Esophagus squamous epithelium (tissue), 5 donors: ENCODE data around the gene GFRA3. TPM values are rescaled to one million over a fixed set of nuclear protein-coding genes. Genes with fewer than 3 reads are reported as not detected.

Experiments used
- DNase-seq: peaks from one replicate; lab custom pipeline; 2025; lab: John Stamatoyannopoulos, UW
- H3K27ac ChIP-seq, 4 donors: fragments of 200-600 bp; sonication (generic); one replicate each; pipeline ENCODE4 v1.5.1; 2016 to 2019; ENCODE audit warnings: mild to moderate bottlenecking in 1 of 4
- H3K27me3 ChIP-seq, 4 donors: fragments of 200-600 bp; sonication (generic); 1 replicate in 3 of 4; 2 replicates in 1 of 4; pipeline versions ENCODE4 v1.5.1 to v1.6.0; 2017 to 2021; ENCODE audit warnings: antibody characterized with exemption in 1 of 4
- H3K36me3 ChIP-seq, 3 donors: fragments of 200-600 bp; sonication (generic); one replicate each; pipeline ENCODE4 v1.5.1; 2016 to 2019
- H3K4me1 ChIP-seq, 3 donors: fragments of 200-600 bp; sonication (generic); one replicate each; pipeline ENCODE4 v1.5.1; 2017 to 2019
- H3K4me3 ChIP-seq, 4 donors: fragments of 200-600 bp; sonication (generic); 1 replicate in 3 of 4; 2 replicates in 1 of 4; pipeline ENCODE4 v1.5.1; 2016 to 2019; ENCODE audit warnings: mild to moderate bottlenecking in 2 of 4, moderate library complexity in 1 of 4
- H3K9me3 ChIP-seq, 3 donors: fragments of 200-600 bp; sonication (generic); one replicate each; pipeline ENCODE4 v1.5.1; 2016 to 2019
- POLR2A ChIP-seq, 4 donors: fragments of 450-650 bp; IDR thresholded peaks; one replicate each; pipeline ENCODE4 v1.6.1; 2017; ENCODE audit warnings: antibody characterized with exemption in 4 of 4, mild to moderate bottlenecking in 4 of 4, moderate library complexity in 3 of 4
- WGBS, 2 donors: methylation state at CpG; one replicate each; pipeline ENCODE4 v1.1.5; 2018; 5-methylcytosine and 5-hydroxymethylcytosine counted together
- intact Hi-C: fragments of 100-400 bp; cut with DNase I; formaldehyde crosslinking; loops from one replicate; pipeline ENCODE4 v1.15.0; 2022
- total RNA-seq, 4 donors: library from RNA; depleted of rRNA; stranded (reverse); fragments of >200 nt; gene quantifications; one replicate each; pipeline ENCODE4 v1.1.0, GENCODE V29; 2016
- TF ChIP-seq, protein P1 (sequence below), 6 experiments: fragments of 450-650 bp in 4 of 6; fragments of 200-600 bp in 2 of 6; sonication (generic) in 2 of 6; IDR thresholded peaks; one replicate each; pipeline ENCODE4 v1.5.1; 2016 to 2019; ENCODE audit warnings: antibody characterized with exemption in 6 of 6, mild to moderate bottlenecking in 4 of 6, moderate library complexity in 4 of 6
- donor health status: DM: yes; HTN: yes; CAD: no.

GFRA3 gene
- total RNA-seq, 4 donors from 2014 or later, result 0.35 to 0.41 TPM; not detected in 2

GRCh38 chr5:138303372-138303771 lies 29.0 kb upstream of the GFRA3 start:
- DNase-seq, result no peak
- 77 to 80% methylated on average over 6 of the region's 6 CpGs for WGBS, 2 donors

DNA sequence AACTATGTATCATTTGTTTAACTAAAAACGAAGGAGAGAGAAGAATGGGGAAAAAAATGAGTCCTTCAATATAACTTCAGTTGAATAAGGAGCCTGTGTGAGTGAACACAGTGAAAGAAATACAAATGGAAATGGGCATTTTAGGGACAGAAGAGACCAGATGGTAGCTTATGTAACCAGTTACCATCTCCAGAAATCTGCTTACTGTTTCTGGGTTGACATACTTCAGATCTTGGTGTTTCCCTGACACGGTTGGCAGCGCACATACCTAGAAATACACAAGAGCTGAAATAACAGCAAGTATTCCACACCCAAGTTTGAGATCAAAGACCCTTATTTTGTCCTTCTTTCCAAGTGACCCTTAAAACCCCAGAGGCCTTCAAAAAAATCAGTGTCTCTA lies 14.9 kb upstream of the GFRA3 start:
- no peaks in the 10 kb centered on the region for H3K4me1 ChIP-seq
- 82 to 93% methylated on average over 3 of the region's 3 CpGs for WGBS, 2 donors
- no peak overlapping the region for H3K4me3 ChIP-seq
- no peak for TF ChIP-seq POLR2A (IDR thresholded peaks at IDR 0.05)
- TF ChIP-seq, protein P1, sequence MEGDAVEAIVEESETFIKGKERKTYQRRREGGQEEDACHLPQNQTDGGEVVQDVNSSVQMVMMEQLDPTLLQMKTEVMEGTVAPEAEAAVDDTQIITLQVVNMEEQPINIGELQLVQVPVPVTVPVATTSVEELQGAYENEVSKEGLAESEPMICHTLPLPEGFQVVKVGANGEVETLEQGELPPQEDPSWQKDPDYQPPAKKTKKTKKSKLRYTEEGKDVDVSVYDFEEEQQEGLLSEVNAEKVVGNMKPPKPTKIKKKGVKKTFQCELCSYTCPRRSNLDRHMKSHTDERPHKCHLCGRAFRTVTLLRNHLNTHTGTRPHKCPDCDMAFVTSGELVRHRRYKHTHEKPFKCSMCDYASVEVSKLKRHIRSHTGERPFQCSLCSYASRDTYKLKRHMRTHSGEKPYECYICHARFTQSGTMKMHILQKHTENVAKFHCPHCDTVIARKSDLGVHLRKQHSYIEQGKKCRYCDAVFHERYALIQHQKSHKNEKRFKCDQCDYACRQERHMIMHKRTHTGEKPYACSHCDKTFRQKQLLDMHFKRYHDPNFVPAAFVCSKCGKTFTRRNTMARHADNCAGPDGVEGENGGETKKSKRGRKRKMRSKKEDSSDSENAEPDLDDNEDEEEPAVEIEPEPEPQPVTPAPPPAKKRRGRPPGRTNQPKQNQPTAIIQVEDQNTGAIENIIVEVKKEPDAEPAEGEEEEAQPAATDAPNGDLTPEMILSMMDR (IDR thresholded peaks at IDR 0.05), result no peak
- DNase-seq, result no peak
- H3K36me3 ChIP-seq, result no peaks in the 10 kb centered on the region
- H3K27me3 ChIP-seq, result no peaks in the 10 kb centered on the region
- no peak overlapping the region for H3K27ac ChIP-seq
- no peaks in the 10 kb centered on the region for H3K9me3 ChIP-seq
- intact Hi-C loops, result no loop called here

More at GRCh38 chr5:138303372-138303771, 29.0 kb upstream of the GFRA3 start:
- intact Hi-C loops, result no loop called here
- H3K36me3 ChIP-seq, result no peaks in the 10 kb centered on the region
- H3K4me1 ChIP-seq, result no peaks in the 10 kb centered on the region
- H3K27me3 ChIP-seq, result no peaks in the 10 kb centered on the region
- no peak overlapping the region for H3K4me3 ChIP-seq
- H3K27ac ChIP-seq, result no peak overlapping the region
- H3K9me3 ChIP-seq, result no peaks in the 10 kb centered on the region
- TF ChIP-seq, protein P1 (IDR thresholded peaks at IDR 0.05), result no peak
- TF ChIP-seq POLR2A (IDR thresholded peaks at IDR 0.05), result no peak

DNA sequence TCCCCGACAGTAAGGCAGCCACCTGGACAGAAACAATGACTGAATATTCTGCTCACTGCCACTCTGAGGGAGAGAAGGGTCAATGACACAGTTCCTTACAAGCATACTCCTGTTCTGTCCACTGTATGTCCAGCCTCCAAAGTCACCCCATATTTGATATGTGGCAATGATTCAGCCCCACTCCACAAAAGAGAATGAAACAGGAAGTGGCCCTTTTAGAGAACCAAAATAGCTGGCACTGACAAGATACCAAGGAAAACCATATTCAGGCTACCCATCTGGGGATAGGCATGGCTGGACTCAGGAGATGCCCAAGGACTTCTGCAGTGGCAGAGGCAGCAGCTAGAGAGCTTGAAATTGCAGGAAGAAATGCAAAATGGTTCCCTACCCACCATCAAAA lies 12.8 kb upstream of the GFRA3 start:
- H3K36me3 ChIP-seq, result no peaks in the 10 kb centered on the region
- intact Hi-C loops, result no loop called here
- no peaks in the 10 kb centered on the region for H3K27me3 ChIP-seq
- no peak for DNase-seq
- no peak overlapping the region for H3K27ac ChIP-seq
- no peak overlapping the region for H3K4me3 ChIP-seq
- TF ChIP-seq, protein P1 (IDR thresholded peaks at IDR 0.05), result no peak
- no peak for TF ChIP-seq POLR2A (IDR thresholded peaks at IDR 0.05)
- WGBS, 2 donors, result 80 to 82% methylated on average over 1 of the region's 1 CpG
- H3K9me3 ChIP-seq, result no peaks in the 10 kb centered on the region
- H3K4me1 ChIP-seq, result no peaks in the 10 kb centered on the region

DNA sequence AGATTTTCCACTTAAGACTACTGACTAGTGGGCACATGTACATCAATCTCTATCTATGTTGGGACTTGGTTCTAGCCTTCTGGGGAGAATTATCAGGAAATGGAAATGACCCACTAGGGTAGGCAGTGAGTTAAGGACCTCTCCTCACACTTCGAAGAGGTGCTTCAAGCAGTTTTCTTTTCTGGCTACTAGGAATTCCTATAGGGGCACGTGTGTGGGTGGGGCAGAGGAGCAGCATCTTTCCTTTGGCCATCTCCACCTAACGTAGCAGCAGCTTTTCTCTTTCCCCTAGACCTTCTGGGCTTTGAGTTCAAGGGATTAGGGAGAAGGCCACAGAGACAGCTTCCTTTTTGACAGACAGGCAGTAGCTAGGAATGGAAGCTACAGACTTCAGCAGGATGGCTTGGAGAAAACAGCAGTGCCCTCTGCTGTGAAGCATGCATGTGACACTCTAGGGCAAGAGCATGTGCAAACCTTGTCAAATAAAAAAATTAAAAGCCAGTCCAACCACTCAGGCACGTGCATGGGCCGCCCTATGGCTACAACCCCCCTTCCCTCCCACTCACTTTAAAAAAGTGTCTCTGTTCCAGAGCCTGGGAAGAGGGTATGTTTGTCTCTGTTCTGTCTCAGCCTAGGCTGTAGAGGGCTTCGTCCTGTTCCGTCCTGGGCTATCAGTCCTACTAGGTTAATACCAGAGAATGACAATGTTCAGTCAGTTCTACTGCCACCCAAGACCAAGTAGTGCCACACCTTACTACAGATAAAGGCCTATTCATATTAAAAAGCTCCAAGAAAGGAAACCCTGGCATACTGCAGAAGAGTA lies 8.7 kb upstream of the GFRA3 start:
- no peaks in the 10 kb centered on the region for H3K9me3 ChIP-seq
- no peak overlapping the region for H3K4me3 ChIP-seq
- no peak for DNase-seq
- no peaks in the 10 kb centered on the region for H3K36me3 ChIP-seq
- TF ChIP-seq POLR2A (IDR thresholded peaks at IDR 0.05), result no peak
- TF ChIP-seq, protein P1 (IDR thresholded peaks at IDR 0.05), result peak in 5 of 6 experiments; percentile 14 to 40 (median 26)
- intact Hi-C loops, result no loop called here
- WGBS, 2 donors, result 63 to 73% methylated on average over 7 of the region's 7 CpGs
- H3K27ac ChIP-seq, result no peak overlapping the region
- no peaks in the 10 kb centered on the region for H3K27me3 ChIP-seq
- no peaks in the 10 kb centered on the region for H3K4me1 ChIP-seq

GRCh38 chr5:138280915-138281314 lies 6.5 kb upstream of the GFRA3 start:
- intact Hi-C loops, result no loop called here
- TF ChIP-seq POLR2A (IDR thresholded peaks at IDR 0.05), result no peak
- TF ChIP-seq, protein P1 (IDR thresholded peaks at IDR 0.05), result no peak
- no peak overlapping the region for H3K4me3 ChIP-seq
- no peak for DNase-seq
- no peaks in the 10 kb centered on the region for H3K36me3 ChIP-seq
- no peaks in the 10 kb centered on the region for H3K4me1 ChIP-seq
- peaks cover 0 to under 1% (median 0%) of the 10 kb centered on the region in 4 donors for H3K27me3 ChIP-seq
- H3K9me3 ChIP-seq, result no peaks in the 10 kb centered on the region
- no peak overlapping the region for H3K27ac ChIP-seq
